AG10803 (cell line): Measurements from ENCODE around the gene DDR2.
"Not testable (repeated sequence)": the region's sequence is repeated elsewhere in the genome, so short reads cannot be mapped to it uniquely, and the experiment has no call there.

Experiments
- DNase-seq: peaks from one replicate; pipeline ENCODE4 v3.0.0; 2010; ENCODE audit warnings: low read depth
- H3K4me3 ChIP-seq: 2 replicates; pipeline ENCODE4 v1.5.1; 2011; ENCODE audit warnings: mild to moderate bottlenecking, low read length, control low read depth
- TF ChIP-seq, protein P1 (sequence below): conservative IDR thresholded peaks from 2 replicates; pipeline ENCODE4 v1.5.1; 2011; ENCODE audit warnings: mild to moderate bottlenecking, low read length, control low read depth, inconsistent platforms

Gene DDR2

GRCh38 chr1:162799995-162800830 is 167.9 kb downstream of the DDR2 start:
- DNase-seq, result peak; percentile 72
- H3K4me3 ChIP-seq, result not testable (repeated sequence)
- TF ChIP-seq, protein P1, sequence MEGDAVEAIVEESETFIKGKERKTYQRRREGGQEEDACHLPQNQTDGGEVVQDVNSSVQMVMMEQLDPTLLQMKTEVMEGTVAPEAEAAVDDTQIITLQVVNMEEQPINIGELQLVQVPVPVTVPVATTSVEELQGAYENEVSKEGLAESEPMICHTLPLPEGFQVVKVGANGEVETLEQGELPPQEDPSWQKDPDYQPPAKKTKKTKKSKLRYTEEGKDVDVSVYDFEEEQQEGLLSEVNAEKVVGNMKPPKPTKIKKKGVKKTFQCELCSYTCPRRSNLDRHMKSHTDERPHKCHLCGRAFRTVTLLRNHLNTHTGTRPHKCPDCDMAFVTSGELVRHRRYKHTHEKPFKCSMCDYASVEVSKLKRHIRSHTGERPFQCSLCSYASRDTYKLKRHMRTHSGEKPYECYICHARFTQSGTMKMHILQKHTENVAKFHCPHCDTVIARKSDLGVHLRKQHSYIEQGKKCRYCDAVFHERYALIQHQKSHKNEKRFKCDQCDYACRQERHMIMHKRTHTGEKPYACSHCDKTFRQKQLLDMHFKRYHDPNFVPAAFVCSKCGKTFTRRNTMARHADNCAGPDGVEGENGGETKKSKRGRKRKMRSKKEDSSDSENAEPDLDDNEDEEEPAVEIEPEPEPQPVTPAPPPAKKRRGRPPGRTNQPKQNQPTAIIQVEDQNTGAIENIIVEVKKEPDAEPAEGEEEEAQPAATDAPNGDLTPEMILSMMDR, result peak; percentile 76

DNA sequence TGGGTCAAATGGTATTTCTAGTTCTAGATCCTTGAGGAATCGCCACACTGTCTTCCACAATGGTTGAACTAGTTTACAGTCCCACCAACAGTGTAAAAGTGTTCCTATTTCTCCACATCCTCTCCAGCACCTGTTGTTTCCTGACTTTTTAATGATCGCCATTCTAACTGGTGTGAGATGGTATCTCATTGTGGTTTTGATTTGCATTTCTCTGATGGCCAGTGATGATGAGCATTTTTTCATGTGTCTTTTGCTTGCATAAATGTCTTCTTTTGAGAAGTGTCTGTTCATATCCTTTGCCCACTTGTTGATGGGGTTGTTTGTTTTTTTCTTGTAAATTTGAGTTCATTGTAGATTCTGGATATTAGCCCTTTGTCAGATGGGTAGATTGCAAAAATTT is 175.2 kb downstream of the DDR2 start:
- H3K4me3 ChIP-seq, DNase-seq: not testable (repeated sequence)

DNA sequence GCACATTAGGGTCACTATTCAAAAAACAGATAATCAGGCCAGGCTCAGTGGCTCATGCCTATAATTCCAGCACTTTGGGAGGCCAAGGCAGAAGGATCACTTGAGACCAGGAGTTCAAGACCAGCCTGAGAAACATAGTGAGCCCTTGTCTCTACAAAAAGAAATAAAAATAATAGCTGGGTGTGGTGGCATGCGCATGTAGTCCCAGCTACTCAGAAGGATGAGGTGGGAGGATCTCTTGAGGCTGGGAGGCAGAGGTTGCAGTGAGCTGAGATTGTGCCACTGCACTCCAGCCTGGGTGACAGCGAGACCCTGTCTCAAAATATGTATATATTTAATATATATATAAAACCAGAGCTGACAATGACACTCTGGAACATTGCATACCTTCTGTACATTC is 180.1 kb downstream of the DDR2 start:
- H3K4me3 ChIP-seq, DNase-seq: not testable (repeated sequence)

- not testable (repeated sequence) for DNase-seq
Measured at GRCh38 chr1:162818136-162818535, 185.9 kb downstream of the DDR2 start.

GRCh38 chr1:162818666-162819065 is 186.4 kb downstream of the DDR2 start:
- H3K4me3 ChIP-seq, DNase-seq: not testable (repeated sequence)

More at GRCh38 chr1:162818136-162818535, 185.9 kb downstream of the DDR2 start:
- not testable (repeated sequence) for H3K4me3 ChIP-seq

GRCh38 chr1:162822391-162823200 is 190.3 kb downstream of the DDR2 start:
- TF ChIP-seq, protein P1, result no peak
- H3K4me3 ChIP-seq, result peak overlapping the region; percentile 57
- DNase-seq, result no peak

DNA sequence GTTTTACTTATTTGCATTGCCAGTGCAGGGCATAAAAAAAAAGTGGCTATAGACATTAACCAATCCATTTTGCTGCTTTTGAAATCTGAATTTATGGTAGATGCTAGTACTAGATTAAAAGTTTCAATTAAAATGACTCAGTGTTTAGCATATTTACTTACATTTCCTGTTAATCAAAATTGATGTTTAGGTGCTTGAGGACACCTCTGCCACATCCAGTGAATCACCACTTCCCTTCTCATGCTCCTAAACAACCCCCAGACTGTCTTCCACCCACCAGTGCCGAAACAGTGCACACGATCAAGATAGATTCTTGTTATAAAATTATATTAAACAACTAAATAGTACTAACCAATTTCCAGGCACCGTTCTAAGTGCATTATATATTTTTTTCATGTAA is 191.0 kb downstream of the DDR2 start:
- no peak for DNase-seq
- H3K4me3 ChIP-seq, result no peak overlapping the region
- TF ChIP-seq, protein P1, result no peak

GRCh38 chr1:162823771-162824525 is 191.7 kb downstream of the DDR2 start:
- TF ChIP-seq, protein P1, result no peak
- DNase-seq, result no peak

GRCh38 chr1:162829268-162829667 is 197.0 kb downstream of the DDR2 start:
- no peak for DNase-seq
- TF ChIP-seq, protein P1, result no peak
- no peak overlapping the region for H3K4me3 ChIP-seq

More at GRCh38 chr1:162823771-162824525, 191.7 kb downstream of the DDR2 start:
- H3K4me3 ChIP-seq, result no peak overlapping the region
